Peyer's patch (tissue), 4 donors: Measurements from ENCODE around the gene RAB11FIP2. TPM values are rescaled to one million over a fixed set of nuclear protein-coding genes. Genes with fewer than 3 reads are reported as not detected.

Experiments used
- DNase-seq, 3 donors: peaks; one replicate each; pipeline ENCODE4 v3.0.0-alpha.2; 2017 to 2019
- H3K27ac ChIP-seq, 4 donors: fragments of 200-600 bp; sonication (generic); one replicate each; pipeline ENCODE4 v1.5.1; 2016 to 2019
- H3K27me3 ChIP-seq, 2 donors: fragments of 200-600 bp; sonication (generic); one replicate each; pipeline ENCODE4 v1.5.1; 2019
- H3K36me3 ChIP-seq, 3 donors: fragments of 200-600 bp; sonication (generic); one replicate each; pipeline ENCODE4 v1.5.1; 2016 to 2019
- H3K4me1 ChIP-seq, 4 donors: fragments of 200-600 bp; sonication (generic); one replicate each; pipeline ENCODE4 v1.5.1; 2016 to 2019
- H3K4me3 ChIP-seq, 4 donors: fragments of 200-600 bp; sonication (generic); 1 replicate in 3 of 4; 2 replicates in 1 of 4; pipeline ENCODE4 v1.5.1; 2016 to 2019; ENCODE audit warnings: mild to moderate bottlenecking in 1 of 4
- H3K9me3 ChIP-seq, 4 donors: fragments of 200-600 bp; sonication (generic); one replicate each; pipeline ENCODE4 v1.5.1; 2016 to 2019; ENCODE audit warnings: mild to moderate bottlenecking in 1 of 4
- POLR2A ChIP-seq, 2 donors: fragments of 450-650 bp; IDR thresholded peaks; one replicate each; pipeline ENCODE4 v1.5.1; 2017; ENCODE audit warnings: antibody characterized with exemption in 2 of 2, mild to moderate bottlenecking in 2 of 2, moderate library complexity in 2 of 2
- total RNA-seq, 4 donors: library from RNA; depleted of rRNA; stranded (reverse); fragments of >200 nt; gene quantifications; one replicate each; pipeline ENCODE4 v1.1.0, GENCODE V29; 2016
- TF ChIP-seq, protein P1 (sequence below), 6 experiments: fragments of 450-650 bp in 4 of 6; fragments of 200-600 bp in 2 of 6; sonication (generic) in 1 of 6; IDR thresholded peaks; one replicate each; pipeline ENCODE4 v1.5.1; 2017 to 2019; ENCODE audit warnings: antibody characterized with exemption in 6 of 6, mild to moderate bottlenecking in 3 of 6, moderate library complexity in 1 of 6

The RAB11FIP2 gene
- total RNA-seq, 4 donors from 2014 or later, result 7.4 to 42.9 (median 16.2) TPM

DNA sequence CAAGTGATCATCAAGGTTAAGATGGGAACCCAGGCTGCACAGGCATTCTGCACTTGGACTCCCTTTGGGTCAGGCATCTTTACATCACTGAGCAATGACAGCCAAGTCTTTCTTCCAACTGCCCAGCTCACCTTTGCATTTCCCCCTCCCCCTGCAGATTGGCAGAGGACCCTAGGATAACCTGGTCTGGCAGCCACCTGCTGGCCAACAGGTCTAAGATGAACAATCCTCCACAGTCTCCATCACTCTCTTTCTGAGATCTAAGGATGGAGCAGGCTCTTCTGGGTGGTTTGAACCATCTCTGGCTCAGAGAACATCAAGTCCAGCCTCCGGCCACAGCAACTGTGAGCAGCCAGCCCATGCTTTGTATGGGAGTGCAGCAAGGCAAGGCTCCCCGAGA is 75.8 kb downstream of the RAB11FIP2 start:
- H3K27ac ChIP-seq, result no peak overlapping the region
- no peak overlapping the region for H3K4me3 ChIP-seq
- no peaks in the 10 kb centered on the region for H3K27me3 ChIP-seq
- DNase-seq, result no peak
- H3K4me1 ChIP-seq, result no peaks in the 10 kb centered on the region
- no peaks in the 10 kb centered on the region for H3K36me3 ChIP-seq
- no peak for TF ChIP-seq POLR2A (IDR thresholded peaks at IDR 0.05)
- TF ChIP-seq, protein P1, sequence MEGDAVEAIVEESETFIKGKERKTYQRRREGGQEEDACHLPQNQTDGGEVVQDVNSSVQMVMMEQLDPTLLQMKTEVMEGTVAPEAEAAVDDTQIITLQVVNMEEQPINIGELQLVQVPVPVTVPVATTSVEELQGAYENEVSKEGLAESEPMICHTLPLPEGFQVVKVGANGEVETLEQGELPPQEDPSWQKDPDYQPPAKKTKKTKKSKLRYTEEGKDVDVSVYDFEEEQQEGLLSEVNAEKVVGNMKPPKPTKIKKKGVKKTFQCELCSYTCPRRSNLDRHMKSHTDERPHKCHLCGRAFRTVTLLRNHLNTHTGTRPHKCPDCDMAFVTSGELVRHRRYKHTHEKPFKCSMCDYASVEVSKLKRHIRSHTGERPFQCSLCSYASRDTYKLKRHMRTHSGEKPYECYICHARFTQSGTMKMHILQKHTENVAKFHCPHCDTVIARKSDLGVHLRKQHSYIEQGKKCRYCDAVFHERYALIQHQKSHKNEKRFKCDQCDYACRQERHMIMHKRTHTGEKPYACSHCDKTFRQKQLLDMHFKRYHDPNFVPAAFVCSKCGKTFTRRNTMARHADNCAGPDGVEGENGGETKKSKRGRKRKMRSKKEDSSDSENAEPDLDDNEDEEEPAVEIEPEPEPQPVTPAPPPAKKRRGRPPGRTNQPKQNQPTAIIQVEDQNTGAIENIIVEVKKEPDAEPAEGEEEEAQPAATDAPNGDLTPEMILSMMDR (IDR thresholded peaks at IDR 0.05), result no peak
- H3K9me3 ChIP-seq, result no peaks in the 10 kb centered on the region

DNA sequence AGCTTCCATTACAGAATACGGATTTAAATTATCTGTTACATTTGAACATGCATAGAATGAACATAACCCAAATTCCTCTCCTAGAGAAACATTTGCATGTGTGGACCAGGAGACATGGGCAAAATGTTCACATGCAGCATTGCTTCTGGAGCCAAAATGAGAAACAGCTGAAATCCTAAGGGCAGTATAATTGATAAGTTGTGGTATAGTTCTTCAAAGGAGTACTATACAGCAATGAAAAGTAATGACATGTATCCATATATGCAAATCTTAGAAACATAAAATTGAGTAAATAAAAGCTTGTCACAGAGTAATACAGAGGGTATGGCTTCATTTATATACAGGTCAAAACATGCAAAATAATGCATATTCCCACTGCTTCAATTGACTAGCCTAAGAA is 77.1 kb downstream of the RAB11FIP2 start:
- no peaks in the 10 kb centered on the region for H3K4me1 ChIP-seq
- no peak for DNase-seq
- H3K27me3 ChIP-seq, result no peaks in the 10 kb centered on the region
- H3K27ac ChIP-seq, result no peak overlapping the region
- TF ChIP-seq, protein P1 (IDR thresholded peaks at IDR 0.05), result no peak
- TF ChIP-seq POLR2A (IDR thresholded peaks at IDR 0.05), result no peak
- H3K4me3 ChIP-seq, result no peak overlapping the region
- H3K36me3 ChIP-seq, result no peaks in the 10 kb centered on the region
- H3K9me3 ChIP-seq, result no peaks in the 10 kb centered on the region

DNA sequence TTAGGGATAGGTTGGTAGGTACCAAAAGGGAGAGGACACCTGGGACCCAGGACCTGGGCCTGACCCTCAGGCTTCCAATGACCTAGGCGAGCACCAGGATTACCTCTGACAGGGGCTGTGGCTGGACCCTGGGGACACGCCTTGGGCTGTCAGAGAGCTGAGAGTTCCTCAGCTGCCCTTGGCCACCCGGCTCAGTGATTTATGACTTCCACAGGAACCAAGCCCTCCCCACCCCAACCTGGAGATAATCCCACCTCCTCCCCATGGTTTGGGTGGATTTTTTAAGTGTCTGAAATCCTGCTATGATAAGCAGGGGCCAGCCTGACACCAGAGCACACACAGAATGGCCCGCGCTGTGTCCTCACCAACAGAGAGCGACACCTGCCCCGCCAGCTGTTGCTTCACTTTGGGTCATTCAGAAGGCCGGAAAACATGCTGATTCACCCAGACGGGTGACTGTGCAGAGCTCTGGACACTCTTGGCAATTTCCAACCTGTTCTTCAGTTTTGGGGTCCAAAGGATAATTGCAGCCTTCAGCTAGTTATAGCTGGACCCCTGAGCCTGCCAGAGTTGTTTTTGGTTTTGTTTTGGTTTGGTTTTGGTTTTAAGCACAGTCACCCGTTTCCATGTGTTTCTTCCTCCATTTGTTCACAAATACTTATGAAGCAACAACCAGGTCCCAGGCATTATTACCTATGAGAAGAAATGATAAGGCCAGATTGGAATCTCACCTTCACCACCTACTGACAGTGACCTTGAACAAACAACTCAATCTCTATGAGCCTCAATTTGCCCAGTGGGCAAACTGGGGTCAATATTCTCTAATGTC is 78.2 kb downstream of the RAB11FIP2 start:
- DNase-seq, result no peak
- Histone ChIP-seq H3K27ac (no peak overlapping the region), H3K4me3 (no peak overlapping the region), H3K27me3 (no peaks in the 10 kb centered on the region), H3K36me3 (no peaks in the 10 kb centered on the region), H3K4me1 (no peaks in the 10 kb centered on the region), H3K9me3 (no peaks in the 10 kb centered on the region)
- no peak for TF ChIP-seq POLR2A (IDR thresholded peaks at IDR 0.05)

DNA sequence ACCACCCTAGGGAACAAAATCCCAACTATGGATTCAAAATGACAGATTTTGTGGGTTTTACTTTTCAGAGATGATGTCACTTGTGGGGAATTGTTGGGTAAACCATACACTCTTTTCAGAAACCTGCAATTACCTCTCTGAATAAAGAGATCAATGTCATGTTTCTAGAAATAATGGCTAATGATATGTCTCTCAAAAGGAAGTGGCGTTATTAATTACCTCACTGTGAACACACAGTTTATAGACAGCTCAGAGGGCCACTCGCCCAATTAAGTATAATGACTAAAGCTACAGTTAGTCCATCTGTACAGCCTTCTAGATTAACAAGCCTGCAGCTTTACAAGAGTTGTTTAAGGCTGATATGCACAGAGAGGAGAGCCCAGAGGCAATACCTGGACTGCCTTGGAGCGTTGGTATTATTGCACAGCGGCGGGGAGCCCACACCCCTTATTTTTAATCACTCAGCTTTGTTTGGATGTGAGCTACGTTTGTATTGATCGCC is 79.5 kb downstream of the RAB11FIP2 start:
- DNase-seq, result no peak
- Histone ChIP-seq H3K36me3 (no peaks in the 10 kb centered on the region), H3K27ac (no peak overlapping the region), H3K4me1 (no peaks in the 10 kb centered on the region), H3K9me3 (no peaks in the 10 kb centered on the region), H3K27me3 (no peaks in the 10 kb centered on the region), H3K4me3 (no peak overlapping the region)
- TF ChIP-seq, protein P1 (IDR thresholded peaks at IDR 0.05), result no peak
- TF ChIP-seq POLR2A (IDR thresholded peaks at IDR 0.05), result no peak

DNA sequence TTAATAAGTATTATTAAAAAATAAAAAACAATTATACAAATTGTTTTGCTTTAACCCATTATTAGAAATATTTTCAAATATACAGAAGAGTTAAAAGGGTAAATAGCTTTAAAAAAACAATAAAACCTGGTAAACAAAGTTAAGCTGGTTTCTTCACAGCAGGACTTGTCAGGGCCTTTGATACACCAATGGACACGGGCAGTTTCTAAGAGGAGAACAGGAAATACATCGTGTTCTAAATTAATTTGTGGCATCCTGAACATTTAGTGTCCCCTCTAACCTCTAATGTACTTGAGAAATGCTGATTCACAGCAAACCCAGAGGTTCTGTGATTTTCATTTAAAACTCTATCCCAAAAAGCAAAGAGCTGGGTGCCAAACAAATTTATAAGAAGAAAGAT is 80.8 kb downstream of the RAB11FIP2 start:
- Histone ChIP-seq H3K27ac (no peak overlapping the region), H3K36me3 (no peaks in the 10 kb centered on the region), H3K9me3 (no peaks in the 10 kb centered on the region), H3K4me1 (no peaks in the 10 kb centered on the region), H3K4me3 (no peak overlapping the region), H3K27me3 (no peaks in the 10 kb centered on the region)
- no peak for DNase-seq
- TF ChIP-seq POLR2A (IDR thresholded peaks at IDR 0.05), result no peak
- TF ChIP-seq, protein P1 (IDR thresholded peaks at IDR 0.05), result no peak

DNA sequence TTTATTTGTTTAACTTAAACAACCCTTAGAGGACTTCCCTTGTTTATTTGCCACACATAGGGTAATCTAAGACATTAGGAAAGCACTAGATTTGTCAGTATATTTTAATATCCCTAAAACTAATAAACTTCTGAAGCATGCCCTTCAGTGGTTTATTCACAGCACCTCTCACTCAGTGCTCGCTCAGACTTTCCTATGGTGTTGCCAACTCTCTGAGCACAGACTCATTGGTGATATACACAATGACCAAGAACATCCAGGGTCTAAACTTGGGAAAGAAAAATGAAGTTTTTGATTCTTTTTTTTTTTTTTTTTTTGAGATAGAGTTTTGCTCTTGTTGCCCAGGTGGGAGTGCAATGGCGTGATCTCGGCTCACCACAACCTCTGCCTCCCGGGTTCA is 82.2 kb downstream of the RAB11FIP2 start:
- no peak for DNase-seq
- TF ChIP-seq, protein P1 (IDR thresholded peaks at IDR 0.05), result no peak
- no peak for TF ChIP-seq POLR2A (IDR thresholded peaks at IDR 0.05)
- Histone ChIP-seq H3K9me3 (no peaks in the 10 kb centered on the region), H3K27me3 (no peaks in the 10 kb centered on the region), H3K4me3 (no peak overlapping the region), H3K4me1 (no peaks in the 10 kb centered on the region), H3K36me3 (no peaks in the 10 kb centered on the region), H3K27ac (no peak overlapping the region)
